KMS-11 (cell line): Measurements from ENCODE around the gene EPB42.

Experiments used
- H2AFZ ChIP-seq: fragments of 200-600 bp; sonication (generic); 2 replicates; pipeline ENCODE4 v1.6.1; 2016; ENCODE audit warnings: antibody characterized with exemption, mixed run types, low read depth
- H3K27ac ChIP-seq: fragments of 200-600 bp; sonication (generic); 2 replicates; pipeline ENCODE4 v1.6.1; 2016; ENCODE audit warnings: mild to moderate bottlenecking, mixed run types
- H3K27me3 ChIP-seq: fragments of 200-600 bp; sonication (generic); 2 replicates; pipeline ENCODE4 v1.6.1; 2017; ENCODE audit warnings: mild to moderate bottlenecking, low read depth, mixed run types, moderate library complexity; ENCODE audit not compliant: insufficient read depth
- H3K36me3 ChIP-seq: fragments of 200-600 bp; sonication (generic); 2 replicates; pipeline ENCODE4 v1.6.1; 2017; ENCODE audit warnings: mild to moderate bottlenecking, mixed run types; ENCODE audit not compliant: insufficient read depth
- H3K4me1 ChIP-seq: fragments of 200-600 bp; sonication (generic); 2 replicates; pipeline ENCODE4 v1.6.1; 2016; ENCODE audit warnings: mild to moderate bottlenecking, low read depth, mixed run types; ENCODE audit not compliant: poor library complexity, severe bottlenecking
- H3K4me2 ChIP-seq: fragments of 200-600 bp; sonication (generic); 2 replicates; pipeline ENCODE4 v1.7.0; 2016; ENCODE audit warnings: mild to moderate bottlenecking, mixed run types
- H3K4me3 ChIP-seq: fragments of 200-600 bp; sonication (generic); IDR thresholded peaks from 2 replicates; pipeline ENCODE4 v1.6.1; 2017; ENCODE audit warnings: low read depth, low read length, mixed read lengths; ENCODE audit not compliant: insufficient read depth
- H3K79me2 ChIP-seq: fragments of 200-600 bp; sonication (generic); 2 replicates; pipeline ENCODE4 v1.6.1; 2016; ENCODE audit warnings: low read depth, mixed run types; ENCODE audit not compliant: insufficient read depth
- H3K9ac ChIP-seq: fragments of 200-600 bp; sonication (generic); 2 replicates; pipeline ENCODE4 v1.6.1; 2016; ENCODE audit warnings: mild to moderate bottlenecking, mixed run types
- H4K20me1 ChIP-seq: fragments of 200-600 bp; sonication (generic); 2 replicates; pipeline ENCODE4 v1.6.1; 2016; ENCODE audit warnings: mild to moderate bottlenecking, mixed run types; ENCODE audit not compliant: insufficient read depth
- CTCF ChIP-seq: fragments of 200-600 bp; sonication (generic); conservative IDR thresholded peaks from 2 replicates; pipeline ENCODE4 v1.6.1; 2017; ENCODE audit warnings: low read depth, mild to moderate bottlenecking, antibody characterized with exemption, low read length, moderate library complexity, mixed read lengths

EPB42 gene

GRCh38 chr15:43246261-43246774 is 25.5 kb upstream of the EPB42 start:
- no peak overlapping the region for H3K4me2 ChIP-seq
- no peak for TF ChIP-seq CTCF
- H3K79me2 ChIP-seq: no peaks in the 10 kb centered on the region

GRCh38 chr15:43244092-43244491 is 23.3 kb upstream of the EPB42 start:
- Histone ChIP-seq H3K27me3 (no peaks in the 10 kb centered on the region), H3K4me1 (peaks cover 2% of the 10 kb centered on the region), H3K4me2 (no peak overlapping the region), H3K9ac (no peak overlapping the region), H3K79me2 (no peaks in the 10 kb centered on the region), H2AFZ (no peak overlapping the region), H3K4me3 (no peak overlapping the region), H3K36me3 (no peaks in the 10 kb centered on the region), H4K20me1 (no peaks in the 10 kb centered on the region), H3K27ac (no peak overlapping the region)
- TF ChIP-seq CTCF: no peak

More at GRCh38 chr15:43246261-43246774, 25.5 kb upstream of the EPB42 start:
- no peaks in the 10 kb centered on the region for H3K27me3 ChIP-seq
- H2AFZ ChIP-seq: no peak overlapping the region
- H4K20me1 ChIP-seq: no peaks in the 10 kb centered on the region
- H3K4me3 ChIP-seq: no peak overlapping the region
- peaks cover 14% of the 10 kb centered on the region for H3K4me1 ChIP-seq
- H3K36me3 ChIP-seq: no peaks in the 10 kb centered on the region
- no peak overlapping the region for H3K27ac ChIP-seq
- H3K9ac ChIP-seq: no peak overlapping the region

GRCh38 chr15:43243020-43243645 is 22.3 kb upstream of the EPB42 start:
- Histone ChIP-seq H3K27me3 (no peaks in the 10 kb centered on the region), H2AFZ (no peak overlapping the region), H3K4me1 (no peaks in the 10 kb centered on the region), H3K27ac (no peak overlapping the region), H3K79me2 (no peaks in the 10 kb centered on the region), H3K9ac (no peak overlapping the region), H4K20me1 (no peaks in the 10 kb centered on the region), H3K4me2 (no peak overlapping the region), H3K4me3 (no peak overlapping the region), H3K36me3 (no peaks in the 10 kb centered on the region)
- no peak for TF ChIP-seq CTCF

GRCh38 chr15:43242616-43243015 is 21.8 kb upstream of the EPB42 start:
- Histone ChIP-seq H3K79me2 (no peaks in the 10 kb centered on the region), H3K27ac (no peak overlapping the region), H3K27me3 (no peaks in the 10 kb centered on the region), H3K9ac (no peak overlapping the region), H3K4me3 (no peak overlapping the region), H3K4me2 (no peak overlapping the region), H2AFZ (no peak overlapping the region), H4K20me1 (no peaks in the 10 kb centered on the region), H3K36me3 (no peaks in the 10 kb centered on the region), H3K4me1 (no peaks in the 10 kb centered on the region)
- TF ChIP-seq CTCF: no peak
